Activated T-cell treated with anti-CD3 and anti-CD28 coated beads for 1 hour (primary cell): ENCODE results near the gene KIF9.
"Not testable (repeated sequence)": the region's sequence is repeated elsewhere in the genome, so short reads cannot be mapped to it uniquely, and the experiment has no call there.

Experiments
- DNase-seq: peaks from one replicate; pipeline ENCODE4 v3.0.0-alpha.2; 2020; ENCODE audit warnings: low read depth

KIF9 gene

DNA sequence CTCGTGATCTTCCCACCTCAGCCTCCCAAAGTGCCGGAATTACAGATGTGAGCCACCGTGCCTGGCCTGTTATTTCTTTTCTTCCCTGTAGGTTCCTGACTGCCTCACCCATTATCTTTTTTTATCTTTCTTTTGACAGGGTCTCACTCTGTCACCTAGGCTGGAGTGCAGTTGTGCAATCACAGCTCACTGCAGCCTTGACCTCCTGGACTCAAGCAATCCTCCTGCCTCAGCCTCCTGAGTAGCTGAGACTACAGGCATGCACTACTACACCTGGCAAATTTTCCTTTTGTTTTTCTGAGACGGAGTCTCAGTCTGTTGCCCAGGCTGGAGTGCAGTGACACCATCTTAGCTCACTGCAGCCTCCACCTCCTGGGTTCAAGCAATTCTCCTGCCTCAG lies 100.9 kb downstream of the KIF9 start:
- DNase-seq, result not testable (repeated sequence)

DNA sequence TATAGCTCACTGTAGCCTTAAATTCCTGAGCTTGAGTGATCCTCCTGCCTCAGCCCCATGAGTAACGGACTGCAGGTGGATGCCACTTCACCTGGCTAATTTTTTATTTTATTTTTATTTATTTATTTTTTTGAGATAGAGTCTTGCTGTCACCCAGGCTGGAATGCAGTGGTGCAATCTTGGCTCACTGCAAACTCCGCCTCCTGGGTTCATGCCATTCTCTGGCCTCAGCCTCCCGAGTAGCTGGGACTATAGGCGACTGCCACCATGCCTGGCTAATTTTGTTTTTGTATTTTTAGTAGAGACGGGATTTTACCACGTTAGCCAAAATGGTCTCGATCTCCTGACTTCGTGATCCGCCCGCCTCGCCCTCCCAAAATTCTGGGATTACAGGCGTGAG lies 102.6 kb downstream of the KIF9 start:
- DNase-seq, result not testable (repeated sequence)
